ENCODE data around the gene SMOC2. TPM values are rescaled to one million over a fixed set of nuclear protein-coding genes. Genes with fewer than 3 reads are reported as not detected.

SMOC2 gene
- total and polyA plus RNA-seq, 2 of the 13 experiments (the other 11 are each of a cell fraction or from before 2014, with no cell fraction given), result not detected

DNA sequence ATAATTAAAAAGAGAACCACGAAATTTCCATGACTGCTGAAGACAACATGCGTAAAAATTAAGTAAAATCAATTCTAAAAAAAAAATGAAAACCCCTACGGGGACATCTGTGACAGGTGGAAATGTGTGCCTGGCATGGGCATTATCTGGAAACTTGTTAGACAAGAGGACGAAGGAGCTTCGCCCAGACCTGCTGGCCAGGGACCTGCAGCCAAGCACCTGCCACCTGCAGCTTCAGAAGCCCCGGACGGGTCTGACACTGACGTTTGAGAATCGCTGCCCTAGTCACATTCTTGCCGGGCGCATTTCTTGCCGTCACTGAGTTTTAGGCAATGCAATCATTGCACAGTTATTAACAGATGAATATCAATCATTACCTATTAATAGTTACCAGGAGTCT lies 140.3 kb downstream of the SMOC2 start (continued):
- TF ChIP-seq, protein P1, sequence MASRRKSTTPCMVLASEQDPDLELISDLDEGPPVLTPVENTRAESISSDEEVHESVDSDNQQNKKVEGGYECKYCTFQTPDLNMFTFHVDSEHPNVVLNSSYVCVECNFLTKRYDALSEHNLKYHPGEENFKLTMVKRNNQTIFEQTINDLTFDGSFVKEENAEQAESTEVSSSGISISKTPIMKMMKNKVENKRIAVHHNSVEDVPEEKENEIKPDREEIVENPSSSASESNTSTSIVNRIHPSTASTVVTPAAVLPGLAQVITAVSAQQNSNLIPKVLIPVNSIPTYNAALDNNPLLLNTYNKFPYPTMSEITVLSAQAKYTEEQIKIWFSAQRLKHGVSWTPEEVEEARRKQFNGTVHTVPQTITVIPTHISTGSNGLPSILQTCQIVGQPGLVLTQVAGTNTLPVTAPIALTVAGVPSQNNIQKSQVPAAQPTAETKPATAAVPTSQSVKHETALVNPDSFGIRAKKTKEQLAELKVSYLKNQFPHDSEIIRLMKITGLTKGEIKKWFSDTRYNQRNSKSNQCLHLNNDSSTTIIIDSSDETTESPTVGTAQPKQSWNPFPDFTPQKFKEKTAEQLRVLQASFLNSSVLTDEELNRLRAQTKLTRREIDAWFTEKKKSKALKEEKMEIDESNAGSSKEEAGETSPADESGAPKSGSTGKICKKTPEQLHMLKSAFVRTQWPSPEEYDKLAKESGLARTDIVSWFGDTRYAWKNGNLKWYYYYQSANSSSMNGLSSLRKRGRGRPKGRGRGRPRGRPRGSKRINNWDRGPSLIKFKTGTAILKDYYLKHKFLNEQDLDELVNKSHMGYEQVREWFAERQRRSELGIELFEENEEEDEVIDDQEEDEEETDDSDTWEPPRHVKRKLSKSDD (CRISPR knock-in tag; IDR thresholded peaks at IDR 0.05; ENCODE audit: low read depth), result no peak
- TF ChIP-seq, protein P2, sequence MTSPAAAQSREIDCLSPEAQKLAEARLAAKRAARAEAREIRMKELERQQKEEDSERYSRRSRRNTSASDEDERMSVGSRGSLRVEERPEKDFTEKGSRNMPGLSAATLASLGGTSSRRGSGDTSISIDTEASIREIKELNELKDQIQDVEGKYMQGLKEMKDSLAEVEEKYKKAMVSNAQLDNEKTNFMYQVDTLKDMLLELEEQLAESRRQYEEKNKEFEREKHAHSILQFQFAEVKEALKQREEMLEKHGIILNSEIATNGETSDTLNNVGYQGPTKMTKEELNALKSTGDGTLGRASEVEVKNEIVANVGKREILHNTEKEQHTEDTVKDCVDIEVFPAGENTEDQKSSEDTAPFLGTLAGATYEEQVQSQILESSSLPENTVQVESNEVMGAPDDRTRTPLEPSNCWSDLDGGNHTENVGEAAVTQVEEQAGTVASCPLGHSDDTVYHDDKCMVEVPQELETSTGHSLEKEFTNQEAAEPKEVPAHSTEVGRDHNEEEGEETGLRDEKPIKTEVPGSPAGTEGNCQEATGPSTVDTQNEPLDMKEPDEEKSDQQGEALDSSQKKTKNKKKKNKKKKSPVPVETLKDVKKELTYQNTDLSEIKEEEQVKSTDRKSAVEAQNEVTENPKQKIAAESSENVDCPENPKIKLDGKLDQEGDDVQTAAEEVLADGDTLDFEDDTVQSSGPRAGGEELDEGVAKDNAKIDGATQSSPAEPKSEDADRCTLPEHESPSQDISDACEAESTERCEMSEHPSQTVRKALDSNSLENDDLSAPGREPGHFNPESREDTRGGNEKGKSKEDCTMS (CRISPR knock-in tag; conservative IDR thresholded peaks at IDR 0.05), result no peak
- TF ChIP-seq SMAD1 (CRISPR knock-in tag; IDR thresholded peaks at IDR 0.05; ENCODE audit: borderline replicate concordance, low read depth), result no peak

DNA sequence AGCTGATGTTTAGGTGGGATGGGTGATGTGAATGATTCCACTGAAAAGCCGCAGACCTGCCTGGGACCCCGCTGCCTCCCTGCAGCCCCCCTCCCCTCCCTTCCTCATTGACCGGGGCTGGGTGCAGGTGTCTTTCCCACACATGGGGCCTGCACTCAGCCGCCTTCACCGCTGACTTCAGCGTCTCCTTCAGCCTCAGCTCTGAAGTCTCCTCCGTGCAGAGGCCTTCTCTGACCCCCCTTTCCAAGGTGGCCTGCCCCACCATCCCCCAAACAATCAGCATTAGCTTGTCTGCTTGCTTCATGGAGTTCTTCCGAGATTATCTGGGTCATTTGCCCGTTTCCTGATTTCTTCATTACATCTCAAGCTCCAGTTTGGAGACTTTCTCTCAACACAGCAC lies 140.7 kb downstream of the SMOC2 start:
- no peak overlapping the region for H3K4me2 ChIP-seq (ENCODE audit: low read depth, low read length)
- 36% methylated on average over 9 of the region's 9 CpGs for WGBS (ENCODE audit: low lambda C conversion rate)
- H3K27me3 ChIP-seq (ENCODE audit: control insufficient read depth in 1 of 2, insufficient read depth in 2 of 2, low read length in 2 of 2), result peaks cover 24 to 88% of the 10 kb centered on the region in 2 experiments
- no TSS peak for BruUV-seq (replicated peaks)
- no peaks in the 10 kb centered on the region for H4K20me1 ChIP-seq (ENCODE audit: insufficient read depth, low read length)
- H3K9me3 ChIP-seq (ENCODE audit: low read length), result no peaks in the 10 kb centered on the region
- in situ Hi-C loops (cut with HindIII; ENCODE audit: extremely low pct_ligation_motif_present, low pct_unique_long_range_greater_than_20kb), result no loop called here
- ChIA-PET CTCF (ENCODE audit: low intra/inter-chr PET ratio, low total read pairs) (no interaction called here), POLR2A (no interaction called here)
- no peaks in the 10 kb centered on the region for H3K36me3 ChIP-seq (replicated peaks in 1 of 2; ENCODE audit: control insufficient read depth in 1 of 2, insufficient read depth in 2 of 2, low read length in 2 of 2)
- H3K4me3 ChIP-seq (replicated peaks in 1 of 3; ENCODE audit: insufficient read depth in 1 of 3, low read depth in 2 of 3, low read length in 3 of 3), result no peak overlapping the region
- DNase-seq (ENCODE audit: low spot score) (no peak), FAIRE-seq (no peak), ATAC-seq (no peak)
- no peak overlapping the region for H3K9ac ChIP-seq (ENCODE audit: insufficient read depth, low read depth, low read length)
- H3K4me1 ChIP-seq (ENCODE audit: insufficient read depth, low read length), result no peaks in the 10 kb centered on the region
- no peak overlapping the region for H2AFZ ChIP-seq (ENCODE audit: low read length)
- intact Hi-C loops (cut with micrococcal nuclease; ENCODE audit: unreplicated experiment), result no loop called here
- no peak overlapping the region for H3K27ac ChIP-seq (ENCODE audit: extremely low read length, insufficient read depth, low read length)
- no peaks in the 10 kb centered on the region for H3K79me2 ChIP-seq (ENCODE audit: insufficient read depth, low read length)
- TF ChIP-seq, protein P3, sequence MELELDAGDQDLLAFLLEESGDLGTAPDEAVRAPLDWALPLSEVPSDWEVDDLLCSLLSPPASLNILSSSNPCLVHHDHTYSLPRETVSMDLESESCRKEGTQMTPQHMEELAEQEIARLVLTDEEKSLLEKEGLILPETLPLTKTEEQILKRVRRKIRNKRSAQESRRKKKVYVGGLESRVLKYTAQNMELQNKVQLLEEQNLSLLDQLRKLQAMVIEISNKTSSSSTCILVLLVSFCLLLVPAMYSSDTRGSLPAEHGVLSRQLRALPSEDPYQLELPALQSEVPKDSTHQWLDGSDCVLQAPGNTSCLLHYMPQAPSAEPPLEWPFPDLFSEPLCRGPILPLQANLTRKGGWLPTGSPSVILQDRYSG (CRISPR knock-in tag; IDR thresholded peaks at IDR 0.05), result no peak
- TF ChIP-seq ZNF598 (CRISPR knock-in tag; IDR thresholded peaks at IDR 0.05; ENCODE audit: borderline replicate concordance) (no peak), KAT2B (IDR thresholded peaks at IDR 0.05; ENCODE audit: borderline replicate concordance, low read depth, low read length) (no peak)
- TF ChIP-seq, protein P4, sequence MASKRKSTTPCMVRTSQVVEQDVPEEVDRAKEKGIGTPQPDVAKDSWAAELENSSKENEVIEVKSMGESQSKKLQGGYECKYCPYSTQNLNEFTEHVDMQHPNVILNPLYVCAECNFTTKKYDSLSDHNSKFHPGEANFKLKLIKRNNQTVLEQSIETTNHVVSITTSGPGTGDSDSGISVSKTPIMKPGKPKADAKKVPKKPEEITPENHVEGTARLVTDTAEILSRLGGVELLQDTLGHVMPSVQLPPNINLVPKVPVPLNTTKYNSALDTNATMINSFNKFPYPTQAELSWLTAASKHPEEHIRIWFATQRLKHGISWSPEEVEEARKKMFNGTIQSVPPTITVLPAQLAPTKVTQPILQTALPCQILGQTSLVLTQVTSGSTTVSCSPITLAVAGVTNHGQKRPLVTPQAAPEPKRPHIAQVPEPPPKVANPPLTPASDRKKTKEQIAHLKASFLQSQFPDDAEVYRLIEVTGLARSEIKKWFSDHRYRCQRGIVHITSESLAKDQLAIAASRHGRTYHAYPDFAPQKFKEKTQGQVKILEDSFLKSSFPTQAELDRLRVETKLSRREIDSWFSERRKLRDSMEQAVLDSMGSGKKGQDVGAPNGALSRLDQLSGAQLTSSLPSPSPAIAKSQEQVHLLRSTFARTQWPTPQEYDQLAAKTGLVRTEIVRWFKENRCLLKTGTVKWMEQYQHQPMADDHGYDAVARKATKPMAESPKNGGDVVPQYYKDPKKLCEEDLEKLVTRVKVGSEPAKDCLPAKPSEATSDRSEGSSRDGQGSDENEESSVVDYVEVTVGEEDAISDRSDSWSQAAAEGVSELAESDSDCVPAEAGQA (IDR thresholded peaks at IDR 0.05; ENCODE audit: low read depth), result no peak
- TF ChIP-seq, protein P4 (CRISPR knock-in tag; IDR thresholded peaks at IDR 0.05; ENCODE audit: borderline replicate concordance), result no peak

Measured in HepG2 (cell line).